NCI-H2196 treated with DMSO at 0.1 percent for 48 hours (cell line): ENCODE measurements around the gene CEND1.

Experiments
- DNase-seq: peaks from one replicate; lab custom pipeline; 2025; ENCODE audit not compliant: unreplicated experiment; lab: John Stamatoyannopoulos, UW

The CEND1 gene

DNA sequence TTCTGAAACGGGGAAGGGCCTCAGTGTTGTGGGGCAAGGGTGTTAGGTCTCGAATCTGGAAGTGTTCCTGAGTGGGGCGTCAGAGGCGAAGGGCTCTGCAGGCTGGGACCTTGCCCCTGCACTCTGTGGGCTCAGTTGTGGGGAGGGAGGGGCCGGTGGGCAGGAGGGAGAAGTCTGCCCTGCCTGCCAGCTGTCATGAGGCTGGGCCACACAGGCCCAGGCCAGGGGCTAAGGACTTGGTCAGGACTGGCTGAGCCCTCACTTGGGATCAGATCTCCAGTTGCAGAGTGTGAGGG is 38.0 kb upstream of the CEND1 start, which contains the start of gene CRACR2B:
TSS of gene CRACR2B (plus strand) at position 23 of the 296 bp plus-strand sequence. CDS start 689 bp downstream, outside the sequence.
- no peak for DNase-seq

- peak; percentile 35 for DNase-seq
Measured at GRCh38 chr11:827146-827896, 37.4 kb upstream of the CEND1 start.

GRCh38 chr11:826836-827145 is 36.9 kb upstream of the CEND1 start:
- no peak for DNase-seq

GRCh38 chr11:826227-826621 is 36.3 kb upstream of the CEND1 start:
- no peak for DNase-seq

DNA sequence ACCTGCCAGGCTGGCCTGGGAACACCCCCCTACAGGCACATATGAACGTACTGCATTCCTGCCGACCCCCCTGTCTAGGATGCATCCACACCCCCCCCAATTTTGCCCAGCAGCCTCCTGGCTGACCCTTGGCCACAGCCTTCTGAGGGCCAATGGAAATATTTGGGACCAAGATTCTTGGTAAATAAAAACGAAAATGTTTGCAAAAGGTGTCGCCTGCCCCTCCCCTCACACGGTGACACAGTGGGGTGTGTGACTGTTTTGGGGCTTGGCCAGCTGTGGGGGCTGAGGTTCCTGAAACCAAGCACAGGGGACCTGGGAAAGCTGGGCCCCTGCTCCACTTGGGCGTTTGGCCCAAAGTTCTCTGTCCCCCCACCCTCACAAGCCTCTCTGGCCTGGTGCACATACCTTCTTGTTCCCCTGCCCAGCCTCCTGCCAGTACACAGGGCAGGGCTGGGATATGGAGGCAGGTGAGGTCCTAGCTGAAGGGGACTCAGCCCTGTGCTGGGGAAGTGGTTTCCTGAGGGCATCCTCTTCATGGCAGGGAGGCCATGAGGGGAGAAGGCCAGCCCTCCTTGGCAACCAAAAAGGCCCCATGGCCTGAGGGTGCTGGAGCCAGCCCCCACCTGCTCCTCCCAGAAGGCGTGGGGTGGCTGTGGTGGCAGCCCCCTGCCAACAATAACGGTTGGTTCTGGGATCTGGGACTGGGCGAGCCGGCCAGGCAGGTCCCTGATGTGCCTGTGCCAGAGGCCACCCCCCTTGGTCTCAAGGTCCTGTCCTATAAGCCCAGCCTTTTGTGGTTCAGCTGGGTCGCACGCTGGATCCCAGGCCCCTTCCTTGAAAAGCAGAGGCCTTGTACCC is 35.7 kb upstream of the CEND1 start:
- DNase-seq: no peak

DNA sequence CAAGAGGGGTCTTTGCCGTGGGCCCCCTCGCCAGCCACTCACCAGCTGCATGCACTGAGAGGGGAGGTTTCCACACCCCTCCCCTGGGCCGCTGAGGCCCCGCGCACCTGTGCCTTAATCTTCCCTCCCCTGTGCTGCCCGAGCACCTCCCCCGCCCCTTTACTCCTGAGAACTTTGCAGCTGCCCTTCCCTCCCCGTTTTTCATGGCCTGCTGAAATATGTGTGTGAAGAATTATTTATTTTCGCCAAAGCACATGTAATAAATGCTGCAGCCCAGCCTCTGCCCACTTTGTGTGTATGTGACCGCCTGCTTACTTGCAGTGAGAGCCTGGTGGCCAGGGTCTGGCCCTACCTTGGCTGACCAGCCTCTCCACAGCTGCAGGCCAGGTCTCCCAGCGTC is 35.1 kb upstream of the CEND1 start:
- DNase-seq: peak; percentile 34

GRCh38 chr11:824292-824880 is 34.5 kb upstream of the CEND1 start:
- DNase-seq: peak; percentile 57

DNA sequence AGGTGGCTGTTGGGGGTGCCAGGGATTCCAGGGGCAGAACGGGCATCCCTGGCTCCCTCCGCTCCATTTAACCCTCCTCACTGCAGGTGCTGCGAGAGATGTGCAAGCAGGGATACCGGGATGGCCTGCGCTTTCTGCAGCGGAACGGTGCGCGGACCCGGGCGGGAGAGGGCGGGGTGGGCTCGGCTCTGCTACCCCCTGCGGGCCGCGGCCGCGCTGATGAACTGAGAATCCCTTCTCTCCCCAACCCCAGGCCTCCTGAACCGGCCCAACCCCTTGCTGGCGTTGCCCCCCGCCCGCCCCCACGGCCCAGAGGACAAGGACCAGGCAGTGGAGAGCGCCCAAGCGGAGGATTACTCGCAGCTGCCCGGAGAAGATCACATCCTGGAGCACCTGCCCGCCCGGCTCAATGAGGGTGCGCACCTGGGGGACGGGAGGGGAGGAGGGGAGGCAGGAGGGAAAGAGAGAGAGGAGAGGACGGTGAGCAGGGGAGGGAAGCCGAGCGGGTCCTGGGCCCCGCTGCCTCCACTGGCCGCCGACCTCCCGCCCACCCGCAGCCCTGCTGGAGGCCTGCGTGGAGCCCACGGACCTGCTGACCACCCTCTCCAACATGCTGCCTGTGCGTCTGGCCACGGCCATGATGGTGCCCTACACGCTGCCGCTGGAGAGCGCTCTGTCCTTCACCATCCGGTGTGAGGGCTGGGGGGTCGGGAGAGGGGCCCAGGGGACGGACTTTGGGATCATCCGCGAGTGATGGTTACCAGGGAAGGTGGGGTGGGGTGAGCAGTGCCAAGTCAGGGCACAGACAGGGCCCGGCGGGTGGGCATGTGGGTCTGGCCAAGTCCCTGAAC is 33.8 kb upstream of the CEND1 start:
- DNase-seq: no peak

- DNase-seq: no peak
Measured at GRCh38 chr11:821512-822371, 31.9 kb upstream of the CEND1 start.

DNA sequence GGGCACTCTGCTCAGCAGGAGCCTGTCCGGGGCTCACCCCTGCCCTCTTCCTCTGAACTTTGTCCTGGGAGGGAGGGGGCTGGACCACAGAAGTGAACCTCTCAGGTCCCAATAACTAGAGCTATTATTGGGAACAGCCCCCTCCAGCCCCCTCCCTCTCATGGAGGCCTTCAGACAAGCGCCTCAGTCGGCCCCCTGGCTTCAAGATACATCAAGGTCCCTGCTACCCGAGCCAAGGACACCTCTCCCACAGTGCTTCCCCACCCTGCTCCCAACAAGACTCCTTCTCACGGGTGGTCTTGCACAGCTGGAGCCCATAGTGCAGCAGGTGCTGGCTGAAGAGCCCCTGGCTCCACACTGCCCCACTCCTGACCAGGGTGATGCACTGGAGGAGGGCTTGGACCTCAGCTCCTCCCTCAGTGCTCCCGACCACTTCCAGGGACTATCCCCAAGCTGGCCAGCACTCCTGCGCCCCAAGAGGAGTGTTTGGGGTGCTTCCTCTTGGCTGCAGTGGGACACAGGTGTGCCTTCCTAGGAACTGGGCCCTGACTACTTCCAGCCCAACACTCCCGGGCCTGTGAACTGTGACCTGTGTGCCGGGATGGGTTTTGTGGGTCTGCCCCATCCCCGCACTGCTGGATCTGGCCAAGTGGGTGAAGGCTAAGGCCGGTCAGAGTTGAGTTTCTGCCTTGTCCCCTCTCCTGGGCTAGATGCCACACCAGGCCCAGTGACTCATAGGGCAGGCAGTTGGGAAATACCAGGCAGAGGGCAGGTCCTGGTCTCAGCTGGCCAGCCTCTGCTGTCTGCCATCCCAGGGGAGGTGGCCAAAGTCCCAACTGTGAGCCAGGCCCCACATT is 31.0 kb upstream of the CEND1 start:
- DNase-seq: peak; percentile 20

DNA sequence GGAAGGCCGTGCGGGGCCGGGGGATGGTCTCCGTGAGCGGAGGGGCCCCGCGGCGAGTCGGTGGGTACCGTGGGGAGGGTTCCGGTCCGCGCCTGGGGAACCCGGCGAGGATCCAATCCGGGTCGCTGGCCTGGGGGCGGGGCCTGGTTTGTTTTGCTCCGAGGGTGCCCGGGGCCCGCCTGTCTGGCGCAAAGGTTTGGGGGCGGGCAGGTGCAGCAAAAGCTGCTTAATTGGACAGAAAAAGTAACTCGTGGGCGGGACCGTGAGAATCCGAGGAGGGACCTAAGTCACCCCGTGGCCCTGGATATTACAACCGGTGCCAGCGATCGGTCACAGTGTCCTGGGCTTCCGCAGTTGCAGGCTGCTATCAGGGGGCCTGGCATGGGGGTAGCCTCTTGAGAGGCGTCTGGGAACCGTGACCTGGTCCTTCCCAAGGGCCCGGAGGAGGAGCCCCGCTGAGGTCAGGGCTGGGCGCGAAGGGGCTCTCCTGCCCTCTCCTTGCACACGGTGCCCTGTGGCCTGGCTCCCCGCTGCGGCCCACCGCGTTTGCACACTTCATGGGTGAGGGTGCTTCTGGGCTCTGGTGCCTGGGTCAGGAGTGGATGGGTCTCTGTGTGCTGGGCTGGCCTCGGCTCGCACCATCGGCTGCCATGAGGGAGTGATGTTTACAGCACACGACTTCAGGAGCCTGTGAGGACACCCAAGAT is 30.2 kb upstream of the CEND1 start:
- peak; percentile 76 for DNase-seq

GRCh38 chr11:819129-819931 is 29.4 kb upstream of the CEND1 start:
- DNase-seq: peak; percentile 83

DNA sequence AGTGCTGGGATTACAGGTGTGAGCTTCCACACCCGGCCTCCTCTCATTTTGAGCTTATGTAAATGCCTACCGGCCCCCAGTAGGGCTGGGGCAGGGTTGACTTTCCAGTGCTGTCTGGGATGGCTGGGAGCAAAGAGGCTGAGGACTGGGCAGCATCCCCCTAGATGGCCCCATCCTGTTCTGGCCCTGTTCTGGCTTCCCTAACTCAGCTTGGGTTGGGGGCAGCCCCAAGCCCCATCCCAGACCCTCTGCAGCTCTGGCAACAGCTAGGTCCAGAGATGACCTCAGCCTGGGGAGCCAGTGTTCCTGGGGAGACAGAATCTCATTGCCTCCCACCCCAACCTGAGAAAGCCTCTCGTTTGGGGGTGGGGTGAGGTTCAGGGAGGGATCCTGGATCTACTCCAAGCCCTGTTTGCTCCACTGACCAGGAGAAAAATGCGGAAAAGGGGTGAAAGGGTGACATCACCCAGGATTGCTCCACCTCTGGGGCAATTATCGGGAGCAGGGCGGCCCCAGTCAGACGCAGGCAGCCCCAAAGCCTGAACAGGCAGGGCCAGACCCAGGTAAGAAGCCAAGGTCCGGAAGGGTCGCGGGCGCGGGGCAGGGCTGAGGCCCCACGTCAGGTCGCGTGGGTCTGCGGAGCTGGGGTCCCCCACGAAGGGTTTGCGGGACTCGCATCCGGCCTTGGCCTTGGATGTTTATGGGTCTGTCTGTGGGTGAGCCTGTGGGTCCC is 28.7 kb upstream of the CEND1 start, which contains the start of gene PNPLA2:
TSS of gene PNPLA2 (plus strand) at position 519 of the 733 bp plus-strand sequence. CDS start 805 bp downstream, outside the sequence.
- DNase-seq: no peak

GRCh38 chr11:816433-816779 is 26.5 kb upstream of the CEND1 start:
- DNase-seq: no peak

GRCh38 chr11:815675-816432 is 26.0 kb upstream of the CEND1 start:
- no peak for DNase-seq

DNA sequence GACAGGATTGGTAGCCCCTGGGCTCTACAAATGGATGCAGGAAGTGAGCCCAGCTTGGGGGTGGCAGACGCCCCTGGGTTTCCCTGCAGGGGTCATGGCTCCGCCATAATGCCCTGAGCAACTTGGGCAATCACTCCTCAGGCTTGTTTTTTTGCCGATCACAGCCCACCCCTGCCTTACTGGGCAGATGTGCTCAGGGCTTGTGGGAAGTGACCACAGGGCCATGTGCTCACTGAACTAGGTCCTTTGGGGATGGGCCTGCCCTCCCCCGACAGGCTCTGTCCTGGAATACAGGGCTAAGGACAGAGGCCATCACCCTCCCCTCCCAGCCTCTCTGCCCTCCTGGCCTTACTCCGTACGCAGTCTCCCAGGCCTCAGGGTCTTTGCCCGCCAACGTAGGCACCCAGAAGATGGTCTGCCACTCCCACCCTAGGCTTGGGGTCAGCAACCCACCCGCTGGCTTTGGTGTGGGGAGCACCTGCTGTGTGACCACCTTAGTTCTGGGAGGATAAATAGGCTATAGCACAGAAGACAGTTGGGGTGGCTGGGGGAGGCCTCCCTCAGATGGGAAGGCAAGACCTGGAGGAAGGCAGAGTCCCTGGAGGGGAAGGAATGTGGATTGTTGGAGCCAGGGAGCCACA is 23.7 kb upstream of the CEND1 start:
- DNase-seq: no peak
